GM12865 (cell line): ENCODE data around the gene SPOCK1.
"Not testable (repeated sequence)": the region's sequence is repeated elsewhere in the genome, so short reads cannot be mapped to it uniquely, and the experiment has no call there.

Experiments
- DNase-seq: peaks from one replicate; pipeline ENCODE4 v3.0.0; 2010; ENCODE audit warnings: low read depth
- H3K4me3 ChIP-seq: 2 replicates; pipeline ENCODE4 v1.5.1; 2011; ENCODE audit warnings: mild to moderate bottlenecking, low read depth, low read length, control low read depth
- TF ChIP-seq, protein P1 (sequence below): IDR thresholded peaks from 2 replicates; pipeline ENCODE4 v1.5.1; 2011; ENCODE audit warnings: low read length, control low read depth, low read depth, inconsistent platforms; ENCODE audit not compliant: insufficient read depth; ENCODE audit errors: missing control alignments

SPOCK1 gene

DNA sequence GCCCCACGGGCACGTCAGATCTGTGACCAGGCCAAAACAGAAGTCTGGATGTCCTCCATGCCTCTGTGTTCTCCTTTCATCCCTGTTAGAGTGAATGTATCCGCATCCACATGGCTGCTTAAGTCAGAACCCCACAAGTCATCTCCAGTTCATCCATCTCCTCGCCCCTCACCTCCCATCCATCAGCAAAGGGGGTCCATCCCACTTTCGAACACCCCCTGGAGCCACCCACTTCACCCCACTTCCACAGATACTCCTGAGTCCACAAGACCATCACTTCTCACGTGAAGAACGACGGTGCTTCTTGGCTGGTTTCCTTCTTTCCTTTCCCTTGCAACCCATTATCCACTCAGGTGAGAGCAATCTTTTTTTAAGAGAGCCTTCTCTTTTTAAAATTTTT is 3.5 kb upstream of the SPOCK1 start:
- DNase-seq = no peak
- no peak overlapping the region for H3K4me3 ChIP-seq
- TF ChIP-seq, protein P1, sequence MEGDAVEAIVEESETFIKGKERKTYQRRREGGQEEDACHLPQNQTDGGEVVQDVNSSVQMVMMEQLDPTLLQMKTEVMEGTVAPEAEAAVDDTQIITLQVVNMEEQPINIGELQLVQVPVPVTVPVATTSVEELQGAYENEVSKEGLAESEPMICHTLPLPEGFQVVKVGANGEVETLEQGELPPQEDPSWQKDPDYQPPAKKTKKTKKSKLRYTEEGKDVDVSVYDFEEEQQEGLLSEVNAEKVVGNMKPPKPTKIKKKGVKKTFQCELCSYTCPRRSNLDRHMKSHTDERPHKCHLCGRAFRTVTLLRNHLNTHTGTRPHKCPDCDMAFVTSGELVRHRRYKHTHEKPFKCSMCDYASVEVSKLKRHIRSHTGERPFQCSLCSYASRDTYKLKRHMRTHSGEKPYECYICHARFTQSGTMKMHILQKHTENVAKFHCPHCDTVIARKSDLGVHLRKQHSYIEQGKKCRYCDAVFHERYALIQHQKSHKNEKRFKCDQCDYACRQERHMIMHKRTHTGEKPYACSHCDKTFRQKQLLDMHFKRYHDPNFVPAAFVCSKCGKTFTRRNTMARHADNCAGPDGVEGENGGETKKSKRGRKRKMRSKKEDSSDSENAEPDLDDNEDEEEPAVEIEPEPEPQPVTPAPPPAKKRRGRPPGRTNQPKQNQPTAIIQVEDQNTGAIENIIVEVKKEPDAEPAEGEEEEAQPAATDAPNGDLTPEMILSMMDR = no peak

DNA sequence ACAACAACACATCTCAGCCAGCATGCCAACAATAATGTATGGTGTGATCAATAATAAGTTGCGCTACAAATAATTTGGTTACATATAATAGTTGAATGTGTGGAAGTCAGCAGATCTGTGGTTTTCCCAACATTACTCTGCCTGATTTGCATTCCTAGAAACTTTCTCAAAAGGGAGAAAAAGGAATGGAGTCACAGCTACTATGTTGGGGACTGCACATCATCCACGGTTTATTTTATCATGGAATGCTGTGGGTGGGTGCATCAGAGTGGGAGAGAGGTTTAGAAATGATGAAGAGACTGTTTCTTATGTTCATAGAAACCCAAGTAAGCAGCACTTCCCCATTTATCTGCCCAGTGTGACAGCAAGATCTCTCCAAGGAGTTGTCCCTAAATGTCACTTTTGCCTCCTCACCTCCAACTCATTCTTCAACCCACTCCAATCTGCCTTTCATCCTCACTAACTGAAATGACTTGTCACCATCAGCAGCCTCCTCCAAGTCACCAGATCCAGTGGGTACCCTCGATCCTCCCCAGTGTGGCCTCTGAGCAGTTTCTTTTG is 2.8 kb upstream of the SPOCK1 start:
- TF ChIP-seq, protein P1 = no peak
- DNase-seq = no peak
- H3K4me3 ChIP-seq = no peak overlapping the region

DNA sequence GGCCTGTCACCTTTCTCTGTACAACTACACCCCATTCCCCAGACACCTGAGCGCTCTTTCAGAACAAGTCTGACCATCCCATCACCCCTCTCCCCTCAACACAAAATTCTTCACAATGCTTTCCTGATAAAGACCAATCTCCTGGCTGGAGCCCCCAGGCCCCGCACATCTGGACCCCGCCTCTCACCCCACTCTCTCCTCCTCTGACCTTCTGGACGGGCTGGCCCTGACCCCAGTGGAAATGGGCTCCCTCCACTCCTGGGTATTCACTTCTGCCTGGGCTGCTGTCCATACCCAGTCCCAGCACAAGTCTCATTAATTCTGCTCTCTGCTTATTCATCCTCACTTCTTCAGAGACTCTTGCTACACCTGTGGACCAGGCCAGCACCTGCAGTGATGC is 2.1 kb upstream of the SPOCK1 start:
- TF ChIP-seq, protein P1 = no peak
- no peak for DNase-seq
- no peak overlapping the region for H3K4me3 ChIP-seq

DNA sequence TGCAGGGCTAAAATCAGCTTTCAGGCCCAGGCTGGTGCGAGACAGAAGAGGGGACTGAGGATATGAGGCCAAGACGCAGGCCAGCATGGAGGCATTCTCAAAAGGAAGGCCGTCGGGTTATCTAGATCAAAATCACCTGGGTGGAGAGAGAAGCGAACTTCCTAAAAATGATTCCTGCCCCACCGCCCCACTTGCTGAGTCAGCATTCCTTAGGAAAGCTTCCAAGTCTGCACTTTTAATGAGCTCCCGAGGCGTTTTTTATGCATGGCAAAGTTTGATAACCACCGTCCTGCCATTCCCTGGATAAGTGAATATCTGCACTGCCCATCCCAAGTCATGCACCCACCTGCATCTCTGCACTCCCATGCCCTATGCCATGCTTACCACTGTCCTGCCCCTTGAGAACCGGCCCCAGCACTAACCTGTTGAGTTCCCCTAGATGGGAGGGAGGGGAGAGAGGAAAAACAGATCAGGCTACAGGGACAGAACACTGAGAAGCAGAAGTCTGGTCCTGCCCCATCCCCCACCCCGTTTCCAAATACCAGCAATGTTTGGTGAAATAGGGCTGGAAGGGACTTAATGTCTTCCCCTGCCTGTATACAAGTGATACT is 1.6 kb upstream of the SPOCK1 start:
- TF ChIP-seq, protein P1 = no peak
- H3K4me3 ChIP-seq = no peak overlapping the region
- no peak for DNase-seq

DNA sequence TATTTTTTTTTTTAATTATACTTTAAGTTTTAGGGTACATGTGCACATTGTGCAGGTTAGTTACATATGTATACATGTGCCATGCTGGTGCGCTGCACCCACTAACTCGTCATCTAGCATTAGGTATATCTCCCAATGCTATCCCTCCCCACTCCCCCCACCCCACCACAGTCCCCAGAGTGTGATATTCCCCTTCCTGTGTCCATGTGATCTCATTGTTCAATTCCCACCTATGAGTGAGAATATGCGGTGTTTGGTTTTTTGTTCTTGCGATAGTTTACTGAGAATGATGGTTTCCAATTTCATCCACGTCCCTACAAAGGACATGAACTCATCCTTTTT is 351 bp upstream of the SPOCK1 start:
- DNase-seq = not testable (repeated sequence)

DNA sequence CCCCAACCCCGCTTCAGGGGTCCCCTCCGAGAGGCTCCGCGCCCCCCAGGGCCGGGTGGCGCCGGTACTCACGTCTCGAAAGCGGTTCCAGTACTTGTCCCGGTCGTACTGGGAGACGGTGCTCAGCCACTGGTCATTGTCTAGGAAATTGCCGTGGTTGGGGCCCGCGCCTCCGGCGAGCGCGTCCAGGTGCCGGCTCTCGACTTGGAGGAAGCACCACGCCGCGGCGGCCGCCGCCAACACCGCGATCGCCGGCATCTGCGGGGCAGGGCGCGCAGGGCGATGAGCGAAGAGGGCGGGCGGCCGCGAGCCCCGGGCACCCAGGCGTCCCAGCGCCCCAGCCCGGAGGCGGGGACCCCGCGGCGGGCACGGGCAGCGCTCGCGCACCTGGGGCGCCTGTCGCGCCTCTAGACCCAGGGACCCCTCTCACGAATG is 808 bp downstream of the SPOCK1 start:
- H3K4me3 ChIP-seq = no peak overlapping the region
- DNase-seq = no peak
- TF ChIP-seq, protein P1 = no peak

More for the DNA sequence above, 351 bp upstream of the SPOCK1 start:
- not testable (repeated sequence) for H3K4me3 ChIP-seq

DNA sequence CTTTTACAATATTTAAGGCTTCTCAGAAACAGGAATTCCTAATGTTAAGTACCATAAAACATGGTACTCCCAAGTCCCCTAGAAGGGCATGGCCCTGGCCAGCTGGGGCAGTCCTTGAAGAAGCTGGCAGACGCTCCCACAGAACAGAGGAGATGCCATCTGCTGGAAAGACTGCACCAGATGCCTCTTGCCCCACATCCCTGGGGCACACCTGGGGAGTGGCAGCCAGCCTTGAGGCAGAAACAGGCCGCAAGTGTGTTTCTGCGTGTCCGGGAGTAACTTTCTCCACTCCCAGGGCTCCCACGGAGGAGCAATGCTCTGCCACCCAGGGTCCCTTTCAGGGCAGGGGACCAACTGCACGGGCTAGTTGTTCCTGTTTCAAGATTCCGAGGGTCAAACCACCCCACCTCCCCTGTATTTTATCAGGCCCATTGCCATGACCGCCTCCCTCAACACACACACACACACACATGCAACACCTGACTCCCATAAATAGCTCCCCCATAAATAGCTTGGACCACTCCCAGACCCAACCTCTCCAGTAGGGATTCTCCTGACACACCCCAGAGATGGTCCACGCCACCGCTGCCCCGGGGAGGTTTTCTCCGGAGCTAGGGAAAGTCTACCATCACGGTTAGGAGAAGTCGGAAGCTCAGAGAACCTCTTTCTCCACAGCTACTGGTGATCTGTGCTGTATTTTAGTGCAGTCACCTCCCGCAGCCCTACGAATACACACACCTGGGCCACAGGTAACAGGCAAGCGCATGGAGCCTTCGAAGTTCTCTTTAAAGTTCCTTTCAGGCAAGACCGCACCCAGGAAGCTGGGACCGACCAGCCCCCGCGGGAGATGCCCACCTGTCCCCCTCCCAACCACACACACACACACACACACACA is 1.5 kb downstream of the SPOCK1 start:
- no peak overlapping the region for H3K4me3 ChIP-seq

More for the DNA sequence above, 1.5 kb downstream of the SPOCK1 start:
- TF ChIP-seq, protein P1 = no peak
- no peak for DNase-seq
